22Rv1 (cell line): ENCODE results near the gene LIMD2.

Experiments used
- CTCF ChIP-seq: fragments of 450-650 bp; IDR thresholded peaks from 2 replicates; pipeline ENCODE4 v1.5.1; 2017; ENCODE audit warnings: mild to moderate bottlenecking
- ZFX ChIP-seq: fragments of 450-650 bp; IDR thresholded peaks from 2 replicates; pipeline ENCODE4 v1.6.1; 2017; ENCODE audit warnings: antibody characterized with exemption, borderline replicate concordance

- TF ChIP-seq CTCF, result no peak
- no peak for TF ChIP-seq ZFX
Measured at GRCh38 chr17:63718988-63719387, 19.1 kb upstream of the LIMD2 start.
